ENCODE measurements around the gene STUM.

STUM gene

GRCh38 chr1:226648421-226648820 lies 99.9 kb downstream of the STUM start:
- intact Hi-C loops (cut with DNase I; ENCODE audit: low total_unique reads) = no loop called here

GRCh38 chr1:226649244-226649643 lies 100.7 kb downstream of the STUM start:
- H3K4me3 ChIP-seq = no peak overlapping the region
- no peak overlapping the region for H3K27ac ChIP-seq
- H3K27me3 ChIP-seq = no peaks in the 10 kb centered on the region
- intact Hi-C loops (cut with DNase I; ENCODE audit: low total_unique reads) = no loop called here
- DNase-seq = no peak
- H3K36me3 ChIP-seq = peaks cover 0 to 31% (median 22%) of the 10 kb centered on the region in 3 donors
- TF ChIP-seq CTCF (IDR thresholded peaks at IDR 0.05) = no peak
- H3K9me3 ChIP-seq = no peaks in the 10 kb centered on the region
- peaks cover 0 to 15% (median 5%) of the 10 kb centered on the region in 4 donors for H3K4me1 ChIP-seq

More at GRCh38 chr1:226648421-226648820, 99.9 kb downstream of the STUM start:
- peaks cover 0 to 39% (median 22%) of the 10 kb centered on the region in 3 donors for H3K36me3 ChIP-seq
- TF ChIP-seq CTCF (IDR thresholded peaks at IDR 0.05) = no peak
- peaks cover 0 to 14% (median 5%) of the 10 kb centered on the region in 4 donors for H3K4me1 ChIP-seq
- no peak for DNase-seq
- no peaks in the 10 kb centered on the region for H3K9me3 ChIP-seq
- H3K4me3 ChIP-seq = no peak overlapping the region
- H3K27ac ChIP-seq = no peak overlapping the region
- H3K27me3 ChIP-seq = no peaks in the 10 kb centered on the region

GRCh38 chr1:226649780-226650179 lies 101.2 kb downstream of the STUM start:
- intact Hi-C loops (cut with DNase I; ENCODE audit: low total_unique reads) = no loop called here
- no peak overlapping the region for H3K4me3 ChIP-seq
- peaks cover 0 to 28% (median 22%) of the 10 kb centered on the region in 3 donors for H3K36me3 ChIP-seq
- no peak overlapping the region for H3K27ac ChIP-seq
- no peaks in the 10 kb centered on the region for H3K27me3 ChIP-seq
- H3K4me1 ChIP-seq = peaks cover 0 to 15% (median 5%) of the 10 kb centered on the region in 4 donors
- peak in 1 of 2 experiments; percentile 14 for TF ChIP-seq CTCF (IDR thresholded peaks at IDR 0.05)
- H3K9me3 ChIP-seq = no peaks in the 10 kb centered on the region
- peak in 1 of 2 donors; percentile 52 for DNase-seq

- Histone ChIP-seq H3K9me3 (no peaks in the 10 kb centered on the region), H3K36me3 (peaks cover 0 to 28% (median 22%) of the 10 kb centered on the region in 3 donors), H3K27me3 (no peaks in the 10 kb centered on the region), H3K4me1 (peaks cover 0 to 19% (median 5%) of the 10 kb centered on the region in 4 donors), H3K27ac (no peak overlapping the region), H3K4me3 (no peak overlapping the region)
- intact Hi-C loops (cut with DNase I; ENCODE audit: low total_unique reads) = no loop called here
- no peak for TF ChIP-seq CTCF (IDR thresholded peaks at IDR 0.05)
- DNase-seq = no peak
These were observed 101.8 kb downstream of the STUM start for GRCh38 chr1:226650236-226650841.

GRCh38 chr1:226651041-226651731 lies 102.6 kb downstream of the STUM start:
- H3K27ac ChIP-seq = no peak overlapping the region
- no peaks in the 10 kb centered on the region for H3K9me3 ChIP-seq
- peaks cover 0 to 23% (median 22%) of the 10 kb centered on the region in 3 donors for H3K36me3 ChIP-seq
- TF ChIP-seq CTCF (IDR thresholded peaks at IDR 0.05) = no peak
- H3K27me3 ChIP-seq = no peaks in the 10 kb centered on the region
- no peak overlapping the region for H3K4me3 ChIP-seq
- peaks cover 0 to 28% (median 9%) of the 10 kb centered on the region in 4 donors for H3K4me1 ChIP-seq
- DNase-seq = no peak
- intact Hi-C loops (cut with DNase I; ENCODE audit: low total_unique reads) = no loop called here

All from tibial artery (tissue), 4 donors.